NCI-H748 (cell line): ENCODE data around the gene GPC2.

Source experiments
- DNase-seq: peaks from one replicate; lab custom pipeline; 2025; ENCODE audit not compliant: unreplicated experiment; lab: John Stamatoyannopoulos, UW

The GPC2 gene

GRCh38 chr7:100126239-100126930 is 50.8 kb downstream of the GPC2 start:
- DNase-seq = peak; percentile 50

DNA sequence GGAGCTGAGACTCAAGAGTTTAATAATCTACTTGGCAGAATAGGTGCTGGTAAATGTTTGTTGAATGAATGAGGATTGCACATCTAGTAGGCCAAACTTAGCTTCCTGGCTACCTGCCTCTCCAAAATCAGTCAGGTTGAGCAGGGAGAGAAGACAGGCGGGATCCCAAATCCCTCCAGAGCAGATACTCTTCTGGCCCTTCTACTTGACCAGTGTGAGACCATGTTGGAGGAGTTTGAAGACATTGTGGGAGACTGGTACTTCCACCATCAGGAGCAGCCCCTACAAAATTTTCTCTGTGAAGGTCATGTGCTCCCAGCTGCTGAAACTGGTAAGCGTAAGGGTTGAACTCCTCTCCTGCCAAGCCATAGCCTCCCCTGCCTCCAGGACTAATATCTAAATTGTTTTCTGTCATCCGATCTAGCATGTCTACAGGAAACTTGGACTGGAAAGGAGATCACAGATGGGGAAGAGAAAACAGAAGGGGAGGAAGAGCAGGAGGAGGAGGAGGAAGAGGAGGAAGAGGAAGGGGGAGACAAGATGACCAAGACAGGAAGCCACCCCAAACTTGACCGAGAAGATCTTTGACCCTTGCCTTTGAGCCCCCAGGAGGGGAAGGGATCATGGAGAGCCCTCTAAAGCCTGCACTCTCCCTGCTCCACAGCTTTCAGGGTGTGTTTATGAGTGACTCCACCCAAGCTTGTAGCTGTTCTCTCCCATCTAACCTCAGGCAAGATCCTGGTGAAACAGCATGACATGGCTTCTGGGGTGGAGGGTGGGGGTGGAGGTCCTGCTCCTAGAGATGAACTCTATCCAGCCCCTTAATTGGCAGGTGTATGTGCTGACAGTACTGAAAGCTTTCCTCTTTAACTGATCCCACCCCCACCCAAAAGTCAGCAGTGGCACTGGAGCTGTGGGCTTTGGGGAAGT is 52.6 kb downstream of the GPC2 start:
- no peak for DNase-seq

- no peak for DNase-seq
Measured at GRCh38 chr7:100122568-100122967, 54.6 kb downstream of the GPC2 start.

DNA sequence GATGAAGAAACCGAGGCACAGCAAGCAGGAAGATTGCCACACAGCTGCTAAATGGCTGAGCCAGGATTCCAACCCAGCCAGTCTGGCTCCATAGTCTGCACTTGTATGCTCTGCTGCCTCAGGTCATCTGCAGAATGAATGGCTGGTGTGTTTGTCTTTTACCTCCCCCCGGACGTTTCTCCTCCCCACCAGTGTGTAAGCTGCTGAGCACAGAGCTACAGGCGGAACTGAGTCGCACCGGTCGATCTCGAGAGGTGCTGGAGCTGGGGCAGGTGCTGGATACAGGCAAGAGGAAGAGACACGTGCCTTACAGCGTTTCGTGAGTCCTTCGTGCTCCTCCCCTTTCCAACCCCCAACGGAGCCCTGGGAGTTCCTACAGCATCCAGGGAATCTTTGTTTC is 55.1 kb downstream of the GPC2 start:
- no peak for DNase-seq

DNA sequence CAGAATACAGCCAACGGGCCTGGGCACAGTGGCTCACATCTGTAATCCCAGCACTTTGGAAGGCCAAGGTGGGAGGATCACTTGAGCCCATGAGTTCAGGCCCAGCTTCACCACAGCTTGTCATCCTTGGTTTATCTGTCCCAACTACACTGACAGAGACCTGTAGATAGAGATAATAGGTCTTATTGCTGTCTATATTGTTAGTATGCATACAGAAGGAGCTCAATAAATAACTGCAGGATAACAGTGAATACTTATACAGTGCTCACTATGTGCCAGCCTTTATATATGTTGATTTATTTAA is 56.5 kb downstream of the GPC2 start:
- no peak for DNase-seq

GRCh38 chr7:100119970-100120732 is 57.0 kb downstream of the GPC2 start:
- DNase-seq = peak; percentile 55
